Activated CD8-positive, alpha-beta memory T cell treated with anti-CD3 and anti-CD28 coated beads, Interleukin-2, amount 50 U/mL, for 4 hours (primary cell): Measurements from ENCODE around the gene CAMSAP3.

Experiments used
- DNase-seq: peaks from one replicate; pipeline ENCODE4 v3.0.0-alpha.2; 2020

Gene CAMSAP3

DNA sequence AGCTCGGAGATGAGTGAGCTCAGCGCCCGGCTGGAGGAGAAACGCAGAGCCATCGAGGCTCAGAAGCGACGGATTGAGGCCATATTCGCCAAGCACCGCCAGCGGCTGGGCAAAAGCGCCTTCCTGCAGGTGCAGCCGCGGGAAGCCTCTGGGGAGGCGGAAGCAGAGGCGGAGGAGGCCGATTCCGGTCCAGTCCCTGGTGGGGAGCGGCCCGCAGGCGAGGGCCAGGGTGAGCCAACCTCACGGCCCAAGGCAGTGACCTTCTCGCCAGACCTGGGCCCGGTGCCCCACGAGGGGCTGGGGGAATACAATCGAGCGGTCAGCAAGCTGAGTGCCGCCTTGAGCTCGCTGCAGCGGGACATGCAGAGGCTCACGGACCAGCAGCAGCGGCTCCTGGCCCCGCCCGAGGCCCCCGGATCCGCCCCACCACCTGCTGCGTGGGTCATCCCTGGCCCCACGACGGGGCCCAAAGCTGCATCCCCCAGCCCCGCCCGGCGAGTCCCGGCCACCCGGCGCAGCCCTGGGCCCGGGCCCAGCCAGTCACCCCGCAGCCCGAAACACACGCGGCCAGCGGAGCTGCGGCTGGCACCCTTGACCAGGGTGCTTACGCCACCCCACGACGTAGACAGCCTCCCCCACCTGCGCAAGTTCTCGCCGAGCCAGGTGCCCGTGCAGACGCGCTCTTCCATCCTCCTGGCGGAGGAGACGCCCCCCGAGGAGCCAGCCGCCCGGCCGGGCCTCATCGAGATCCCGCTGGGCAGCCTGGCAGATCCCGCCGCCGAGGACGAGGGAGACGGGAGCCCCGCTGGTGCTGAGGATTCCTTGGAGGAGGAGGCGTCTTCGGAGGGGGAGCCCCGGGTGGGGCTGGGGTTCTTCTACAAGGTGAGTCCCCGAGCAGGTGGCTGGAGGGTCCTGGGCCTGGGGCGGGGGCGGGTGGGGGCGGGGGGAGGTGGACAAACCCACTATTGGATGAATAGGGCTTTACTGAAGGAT, 16.9 kb downstream of the CAMSAP3 start:
- DNase-seq: no peak

DNA sequence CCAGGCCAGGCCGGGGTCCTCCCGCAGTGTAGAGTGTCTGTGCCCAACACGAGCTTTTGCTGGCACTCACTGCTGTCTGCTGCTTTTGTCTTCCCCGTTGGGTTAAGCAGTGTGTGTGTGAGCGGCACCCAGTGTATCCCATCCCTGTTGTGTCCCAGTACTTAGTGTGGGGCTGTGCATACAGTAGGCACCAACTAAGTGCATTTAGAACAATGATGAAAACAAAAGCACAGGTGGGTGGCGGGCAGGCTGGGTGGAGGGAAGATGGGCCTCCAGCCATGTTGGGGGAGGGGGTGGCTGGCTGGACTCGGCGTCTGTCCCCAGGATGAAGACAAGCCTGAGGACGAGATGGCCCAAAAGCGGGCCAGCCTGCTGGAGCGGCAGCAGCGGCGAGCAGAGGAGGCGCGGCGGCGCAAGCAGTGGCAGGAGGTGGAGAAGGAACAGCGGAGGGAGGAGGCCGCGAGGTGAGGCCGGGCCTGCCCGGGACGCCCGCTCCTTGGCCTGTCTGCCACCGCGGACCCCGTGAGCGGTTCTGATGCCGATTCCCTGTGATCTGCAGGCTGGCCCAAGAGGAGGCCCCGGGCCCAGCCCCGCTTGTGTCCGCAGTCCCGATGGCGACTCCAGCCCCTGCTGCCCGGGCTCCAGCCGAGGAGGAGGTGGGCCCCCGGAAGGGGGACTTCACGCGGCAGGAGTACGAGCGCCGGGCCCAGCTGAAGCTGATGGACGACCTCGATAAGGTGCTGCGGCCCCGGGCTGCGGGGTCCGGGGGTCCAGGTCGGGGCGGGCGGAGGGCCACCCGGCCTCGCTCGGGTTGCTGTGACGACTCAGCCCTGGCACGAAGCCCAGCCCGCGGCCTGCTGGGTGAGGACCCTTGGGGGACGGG, 19.4 kb downstream of the CAMSAP3 start:
- DNase-seq: no peak

- no peak for DNase-seq
Observed at GRCh38 chr19:7617172-7617571, 21.5 kb downstream of the CAMSAP3 start.

DNA sequence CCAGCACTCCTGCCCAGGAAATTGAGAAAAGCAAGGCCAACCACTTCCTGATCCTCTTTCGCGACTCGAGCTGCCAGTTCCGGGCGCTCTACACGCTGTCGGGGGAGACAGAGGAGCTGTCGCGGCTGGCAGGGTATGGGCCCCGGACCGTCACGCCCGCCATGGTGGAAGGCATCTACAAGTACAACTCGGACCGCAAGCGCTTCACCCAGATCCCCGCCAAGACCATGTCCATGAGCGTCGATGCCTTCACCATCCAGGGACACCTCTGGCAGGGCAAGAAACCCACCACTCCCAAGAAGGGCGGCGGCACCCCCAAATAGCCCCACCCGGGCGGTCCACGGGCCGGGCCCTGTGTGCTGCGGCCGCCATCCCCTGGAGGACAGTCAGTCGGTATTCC, 22.1 kb downstream of the CAMSAP3 start:
- DNase-seq: no peak

- DNase-seq: no peak
Observed at GRCh38 chr19:7618348-7618747, 22.7 kb downstream of the CAMSAP3 start.

- no peak for DNase-seq
Observed at GRCh38 chr19:7618771-7619510, 23.3 kb downstream of the CAMSAP3 start.

DNA sequence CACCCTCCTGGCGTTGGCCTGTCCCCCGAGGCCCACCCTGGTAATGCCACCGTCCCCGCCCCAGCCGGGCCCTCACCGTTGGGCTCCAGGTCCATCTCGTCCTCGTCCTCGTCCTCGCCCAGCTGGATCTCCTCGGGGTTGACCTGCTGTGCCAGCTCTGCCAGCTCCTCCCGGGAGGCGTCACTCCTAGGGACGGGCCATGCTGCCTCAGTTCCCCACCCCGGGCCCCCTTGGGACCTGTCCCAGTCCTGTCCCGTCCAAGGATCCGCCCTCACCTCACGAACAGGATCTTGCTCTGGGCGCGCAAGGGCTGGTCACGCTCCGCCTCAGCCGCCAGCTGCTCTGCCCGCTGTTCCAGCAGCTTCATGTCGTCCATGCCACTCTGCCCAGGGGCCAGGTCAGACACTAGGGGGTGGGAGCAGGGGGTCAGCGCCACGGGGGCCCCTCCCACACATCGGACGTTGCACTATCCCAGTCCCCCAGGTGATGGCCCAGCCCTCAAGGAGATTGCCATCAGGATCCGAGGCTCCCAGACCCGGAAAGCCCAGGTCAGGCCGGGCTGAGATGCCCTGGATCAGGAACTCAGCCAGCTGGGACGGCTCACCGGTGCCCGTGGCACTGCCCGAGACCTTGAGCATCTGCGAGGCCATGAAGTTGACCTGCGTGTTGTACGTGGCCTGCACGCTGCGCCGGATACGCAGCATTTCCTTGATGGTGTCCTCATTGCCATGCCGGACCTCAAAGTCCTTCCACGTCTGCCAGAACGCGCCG, 24.2 kb downstream of the CAMSAP3 start:
- no peak for DNase-seq

DNA sequence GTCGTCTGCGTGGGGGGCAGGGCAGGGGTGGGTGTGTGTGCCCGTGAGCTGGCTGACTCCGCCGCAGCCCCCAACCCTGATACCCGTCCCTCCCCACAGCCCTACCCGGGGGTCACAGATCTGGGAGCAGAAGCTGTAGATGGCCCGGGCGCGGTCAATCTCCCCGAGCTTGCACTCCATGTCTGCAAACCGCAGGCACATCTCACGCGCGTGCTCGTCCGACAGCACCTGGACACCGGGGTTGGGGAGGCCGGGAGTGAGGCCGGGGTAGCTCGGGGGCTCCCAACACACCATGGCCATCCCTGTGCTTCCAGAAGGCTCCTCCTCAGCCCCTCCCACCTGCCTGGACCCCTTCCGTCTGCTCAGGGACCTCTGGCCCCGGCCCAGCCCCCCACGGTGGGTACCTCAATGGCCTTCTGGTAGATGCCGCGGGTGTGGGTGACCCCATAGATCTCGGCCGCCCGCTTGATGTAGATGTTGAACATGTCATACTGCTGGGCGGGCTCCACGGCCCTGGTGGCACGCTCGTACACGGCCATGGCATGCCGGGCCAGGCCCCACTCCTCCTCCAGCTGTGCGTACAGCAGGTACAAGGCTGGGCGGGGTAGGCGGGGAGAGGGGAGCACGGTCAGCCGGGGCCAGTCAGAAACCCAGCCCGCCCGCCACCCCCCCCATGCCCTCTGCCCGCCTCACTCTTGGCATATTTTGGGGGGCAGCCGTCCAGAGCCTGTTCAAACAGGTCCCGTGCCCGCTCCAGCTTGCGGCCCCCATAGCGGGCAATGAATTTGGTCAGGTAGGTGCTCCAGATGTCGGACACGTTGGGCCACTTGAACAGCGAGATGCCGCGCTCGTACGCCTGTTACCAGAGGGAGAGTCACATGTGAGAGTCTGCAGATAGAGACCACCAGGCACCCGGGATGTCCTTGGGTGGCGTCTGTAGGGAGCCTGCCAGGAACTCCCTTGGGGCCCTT, 25.1 kb downstream of the CAMSAP3 start:
- DNase-seq: no peak

DNA sequence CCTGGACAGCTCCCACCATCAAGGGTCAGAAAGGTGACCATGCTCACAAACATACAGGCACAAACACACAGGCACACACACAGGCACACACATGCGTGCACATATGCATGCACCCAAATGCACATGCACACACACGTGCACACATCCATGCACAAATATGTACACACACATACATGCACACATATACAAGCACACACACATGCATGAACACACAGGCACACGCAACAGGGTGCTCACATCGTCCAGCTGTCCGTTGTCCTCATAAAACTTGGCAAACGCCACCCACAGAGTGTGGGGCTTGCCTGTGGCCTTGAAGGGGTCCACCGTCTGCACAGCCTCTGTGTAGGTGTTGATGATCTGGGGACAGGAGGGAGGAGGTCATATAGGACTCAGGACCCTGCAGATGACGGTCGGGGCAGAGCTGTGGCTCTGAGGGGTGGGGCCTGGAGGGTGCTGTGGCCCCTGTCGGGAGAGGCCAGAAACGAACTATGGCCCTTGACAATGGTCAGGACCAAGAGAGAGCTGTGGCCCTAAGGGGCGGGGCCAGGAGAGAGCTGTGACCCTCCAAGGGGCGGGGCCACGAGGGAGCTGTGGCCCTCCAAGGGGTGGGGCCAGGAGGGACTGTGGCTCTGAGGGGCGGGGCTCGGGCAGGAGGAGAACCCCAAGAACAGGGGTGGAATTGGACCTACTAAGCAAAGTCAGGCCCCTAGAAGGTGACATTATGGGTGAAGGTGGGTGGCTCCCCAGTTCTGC, 27.4 kb downstream of the CAMSAP3 start:
- no peak for DNase-seq

DNA sequence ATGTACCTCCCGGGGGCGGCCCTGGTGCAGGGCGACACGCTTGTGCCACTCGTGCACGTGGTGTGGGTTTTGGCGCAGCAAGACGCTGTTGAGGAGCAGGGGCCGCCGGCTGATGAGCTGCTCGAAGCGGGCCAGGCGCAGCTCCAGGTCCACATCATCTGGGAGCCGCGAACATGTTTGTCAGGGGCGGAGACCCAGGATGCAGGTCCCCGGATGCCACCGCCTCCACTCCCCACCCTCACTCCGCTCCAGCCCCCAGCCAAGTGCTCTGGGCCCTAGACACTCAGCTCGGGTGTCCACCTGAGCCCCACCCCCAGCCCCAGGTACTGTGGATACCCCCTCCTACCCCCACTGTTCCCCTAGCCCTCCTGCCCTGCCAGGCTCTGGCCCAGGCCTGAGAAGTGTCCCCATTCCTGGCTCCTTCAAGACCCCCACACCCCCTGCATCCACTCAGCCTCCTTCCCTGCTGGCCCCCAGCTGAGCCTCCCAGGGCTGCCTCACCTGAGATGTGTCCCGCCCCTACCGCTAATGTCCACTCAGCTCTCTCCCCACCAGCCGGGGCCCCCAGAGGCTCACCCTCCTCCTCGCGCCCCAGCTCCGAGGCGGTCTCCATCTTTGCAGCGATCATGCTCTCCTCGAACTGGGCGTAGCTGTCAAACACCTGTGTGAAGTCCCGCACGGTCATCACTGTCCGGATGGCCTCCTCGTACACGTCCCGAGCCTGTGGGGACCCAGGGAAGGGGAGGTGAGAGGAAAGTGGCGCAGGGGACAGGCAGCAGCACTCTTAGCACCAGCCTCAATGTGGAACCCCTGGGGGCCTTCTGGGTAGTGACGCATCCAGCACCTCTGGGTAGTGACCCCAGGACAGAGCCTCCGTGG, 28.3 kb downstream of the CAMSAP3 start:
- peak; percentile 12 for DNase-seq

GRCh38 chr19:7624810-7625209, 29.1 kb downstream of the CAMSAP3 start:
- no peak for DNase-seq

DNA sequence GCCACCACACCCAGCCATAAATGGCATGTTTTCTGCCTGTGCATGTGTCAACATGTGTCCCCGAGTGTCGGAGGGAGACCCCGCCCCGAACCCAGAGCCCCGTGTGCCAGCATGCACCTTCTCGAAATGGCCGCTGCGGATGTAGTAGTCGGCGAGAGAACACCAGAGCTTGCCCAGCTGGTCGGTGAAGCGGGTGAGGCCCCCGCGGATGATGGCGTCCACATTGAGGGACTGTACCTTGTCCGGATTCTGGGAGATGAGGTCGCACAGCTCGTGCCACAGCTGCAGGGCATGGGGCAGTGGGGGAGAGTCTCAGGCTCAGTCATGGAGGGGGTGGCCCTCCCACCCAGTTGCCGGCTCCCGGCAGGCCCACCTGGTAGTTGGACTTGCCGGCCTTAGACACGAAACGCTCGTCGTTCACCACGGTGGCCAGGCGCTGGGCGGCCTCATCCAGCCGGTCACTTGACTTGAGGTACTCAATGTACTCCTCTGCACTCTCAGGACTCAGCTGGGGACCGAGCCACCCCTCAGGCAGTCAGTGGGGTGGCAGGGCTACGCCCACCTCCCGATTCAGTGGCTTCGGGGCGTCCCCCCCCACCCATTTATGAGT, 30.2 kb downstream of the CAMSAP3 start:
- DNase-seq: no peak

- DNase-seq: no peak
Observed at GRCh38 chr19:7627166-7627565, 31.5 kb downstream of the CAMSAP3 start.

DNA sequence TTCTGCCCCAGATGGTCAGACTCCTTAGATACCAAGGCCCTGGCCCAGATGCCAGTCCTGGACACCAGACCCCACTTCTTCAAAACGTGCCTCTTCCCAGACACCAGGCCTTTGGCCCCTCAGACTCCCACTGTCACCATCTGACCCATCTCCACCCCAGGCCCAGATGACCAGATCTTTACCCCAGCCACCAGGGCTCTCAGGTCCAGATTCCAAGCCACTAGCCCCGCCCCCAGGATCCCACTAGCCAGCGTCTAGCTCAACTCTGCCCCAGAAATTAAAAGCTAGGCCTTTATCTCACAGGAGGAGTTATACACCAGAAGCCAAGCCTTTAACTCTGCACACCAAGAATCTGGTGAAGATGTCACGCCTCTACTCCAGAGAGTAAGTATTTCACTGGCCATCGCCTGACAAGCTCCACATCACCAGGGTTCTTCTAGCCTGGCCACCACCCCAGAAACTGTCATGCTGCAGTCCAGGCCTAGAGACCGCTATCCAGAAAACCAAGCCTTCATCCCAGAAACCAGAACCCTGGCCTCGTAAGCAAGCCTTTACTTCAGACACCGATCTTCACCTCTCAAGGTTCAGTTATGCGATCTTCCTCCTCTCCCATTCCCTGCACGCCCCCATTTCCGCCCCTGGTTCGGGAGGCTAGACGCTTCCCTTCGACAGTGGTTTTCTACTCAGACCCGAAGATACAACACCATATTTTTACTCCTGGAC, 33.1 kb downstream of the CAMSAP3 start:
- DNase-seq: no peak

DNA sequence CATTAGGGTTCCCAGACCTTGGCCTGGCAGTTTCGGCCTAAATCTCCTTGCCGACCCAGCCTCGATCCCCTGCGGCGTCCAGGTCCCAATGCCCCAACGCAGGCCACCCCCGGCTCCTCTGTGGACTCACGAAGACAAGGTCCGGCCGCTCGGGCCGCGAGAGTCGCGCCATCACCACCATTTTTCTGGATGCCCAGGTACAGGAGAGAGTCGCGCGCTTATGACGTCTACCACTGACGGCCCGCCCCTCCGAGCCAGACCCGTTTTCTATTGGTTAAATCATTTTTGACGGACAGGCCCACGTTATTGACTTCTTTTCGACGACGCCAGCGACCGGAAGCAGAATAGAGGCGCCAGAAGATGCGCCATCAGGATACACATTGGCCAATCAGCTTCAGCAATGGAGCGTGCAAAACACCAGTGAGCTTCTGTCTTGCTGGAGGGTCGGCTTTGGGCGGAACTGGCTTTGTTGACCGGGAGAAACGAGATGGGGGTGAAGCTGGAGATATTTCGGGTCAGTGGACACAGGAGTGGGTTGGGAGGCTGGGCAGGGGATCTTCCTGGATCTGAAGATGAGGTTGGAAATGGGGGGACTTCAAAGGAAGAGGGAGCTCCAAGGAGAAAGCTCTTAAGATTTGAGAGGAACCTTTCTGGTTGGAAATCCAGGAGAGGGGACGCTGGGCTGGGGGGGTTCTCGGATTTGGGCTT, 33.8 kb downstream of the CAMSAP3 start, which contains the start of the genes PET100 and XAB2:
Gene PET100, plus strand, starts transcription at position 447 of the 708 bp plus-strand sequence. Its CDS starts 41 bp downstream, at position 488.
Gene XAB2, minus strand, starts transcription at position 199 of the 708 bp plus-strand sequence. Its CDS starts 18 bp downstream, at position 181.
- peak; percentile 90 for DNase-seq

- DNase-seq: no peak
Observed at GRCh38 chr19:7631577-7631976, 35.9 kb downstream of the CAMSAP3 start.
